OCI-LY1 (cell line): ENCODE data around the gene SSNA1.

Experiments used
- CTCF ChIP-seq: fragments of 200-600 bp; sonication (generic), shearing (Covaris generic); IDR thresholded peaks from 2 replicates; pipeline ENCODE4 v1.5.1; 2017; ENCODE audit warnings: mild to moderate bottlenecking, antibody characterized with exemption, low read length, moderate library complexity, mixed read lengths
- EZH2 ChIP-seq: fragments of 200-600 bp; sonication (generic), shearing (Covaris generic); IDR thresholded peaks from 2 replicates; pipeline ENCODE4 v1.8.0; 2017; ENCODE audit warnings: borderline replicate concordance, mixed run types, mild to moderate bottlenecking, antibody characterized with exemption, low read length, moderate library complexity, mixed read lengths

DNA sequence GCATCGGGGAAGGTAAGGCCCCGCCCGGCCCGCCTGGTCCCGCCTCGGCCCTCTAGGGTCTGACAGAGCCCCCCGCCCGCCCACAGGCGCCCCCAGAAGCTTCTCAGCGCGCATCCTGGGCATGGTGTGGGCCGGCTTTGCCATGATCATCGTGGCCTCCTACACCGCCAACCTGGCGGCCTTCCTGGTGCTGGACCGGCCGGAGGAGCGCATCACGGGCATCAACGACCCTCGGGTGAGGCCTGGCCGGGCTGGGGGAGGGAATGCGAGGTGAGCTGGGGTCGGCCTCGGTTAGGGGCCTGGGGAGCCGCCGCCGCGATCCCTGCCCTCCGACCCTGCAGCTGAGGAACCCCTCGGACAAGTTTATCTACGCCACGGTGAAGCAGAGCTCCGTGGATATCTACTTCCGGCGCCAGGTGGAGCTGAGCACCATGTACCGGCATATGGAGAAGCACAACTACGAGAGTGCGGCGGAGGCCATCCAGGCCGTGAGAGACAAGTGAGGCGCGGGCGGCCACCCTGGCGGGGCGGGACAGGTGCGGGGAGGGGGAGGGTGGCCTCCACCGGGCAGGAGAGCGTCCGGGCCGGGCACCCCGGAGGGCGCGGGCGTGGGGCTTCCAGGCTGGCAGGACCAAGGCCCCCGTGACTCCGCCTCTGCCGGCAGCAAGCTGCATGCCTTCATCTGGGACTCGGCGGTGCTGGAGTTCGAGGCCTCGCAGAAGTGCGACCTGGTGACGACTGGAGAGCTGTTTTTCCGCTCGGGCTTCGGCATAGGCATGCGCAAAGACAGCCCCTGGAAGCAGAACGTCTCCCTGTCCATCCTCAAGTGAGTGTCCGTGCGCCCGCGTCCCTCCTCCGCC is 25.7 kb upstream of the SSNA1 start:
- TF ChIP-seq EZH2 (no peak), CTCF (no peak)
